NCI-H2227 treated with DMSO at 0.1 percent for 48 hours (cell line): ENCODE results near the gene CTIF.
A peak's percentile ranks its signal among the peaks of the same experiment; 100 is the strongest.
"Not testable (repeated sequence)": the region's sequence is repeated elsewhere in the genome, so short reads cannot be mapped to it uniquely, and the experiment has no call there.

ENCODE experiments used
- DNase-seq: peaks from one replicate; lab custom pipeline; 2025; lab: John Stamatoyannopoulos, UW

CTIF gene

DNA sequence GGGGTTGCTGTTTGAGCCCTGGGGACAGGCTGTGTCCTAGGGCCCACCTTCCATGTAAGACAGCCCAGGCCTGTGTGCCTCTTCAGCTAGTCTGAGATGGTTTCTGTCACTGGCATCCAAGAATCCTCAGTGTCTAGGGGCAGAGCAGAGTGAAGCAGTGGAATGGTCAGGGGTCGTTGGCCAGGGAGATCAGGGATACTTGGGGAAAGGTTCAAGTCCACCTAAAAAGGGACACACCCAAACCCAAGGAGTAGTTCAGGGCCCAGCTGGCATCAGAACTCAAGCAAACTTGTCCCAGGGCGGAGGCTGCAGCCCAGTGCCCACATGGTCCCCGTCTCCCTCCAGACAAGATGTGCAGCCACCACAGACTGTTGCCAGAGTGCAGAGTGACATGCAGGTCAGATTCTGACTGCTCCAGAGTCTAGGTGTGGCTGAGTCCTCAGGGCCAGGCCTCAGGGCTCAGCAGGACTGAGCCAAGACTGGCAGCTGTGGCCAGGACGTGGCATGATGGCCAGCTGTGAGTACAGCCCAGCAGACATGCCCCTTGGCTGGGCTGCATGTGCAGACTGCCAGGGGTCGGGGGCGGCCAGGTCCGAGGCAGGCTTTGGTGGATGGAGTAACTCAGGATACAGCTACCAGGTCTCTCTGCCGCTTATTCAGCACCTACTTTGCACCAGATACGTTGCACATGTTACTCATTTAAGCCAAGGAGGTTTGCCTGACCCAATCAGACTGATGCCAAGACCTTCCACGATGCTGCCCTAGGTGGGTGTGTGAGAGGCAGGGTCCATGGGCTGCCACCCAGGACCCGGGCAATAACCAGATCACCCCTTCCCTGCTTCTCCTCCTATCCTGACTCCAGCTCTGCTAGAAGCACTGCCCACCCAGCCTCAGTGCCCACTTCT is 265.4 kb downstream of the CTIF start:
- no peak for DNase-seq

DNA sequence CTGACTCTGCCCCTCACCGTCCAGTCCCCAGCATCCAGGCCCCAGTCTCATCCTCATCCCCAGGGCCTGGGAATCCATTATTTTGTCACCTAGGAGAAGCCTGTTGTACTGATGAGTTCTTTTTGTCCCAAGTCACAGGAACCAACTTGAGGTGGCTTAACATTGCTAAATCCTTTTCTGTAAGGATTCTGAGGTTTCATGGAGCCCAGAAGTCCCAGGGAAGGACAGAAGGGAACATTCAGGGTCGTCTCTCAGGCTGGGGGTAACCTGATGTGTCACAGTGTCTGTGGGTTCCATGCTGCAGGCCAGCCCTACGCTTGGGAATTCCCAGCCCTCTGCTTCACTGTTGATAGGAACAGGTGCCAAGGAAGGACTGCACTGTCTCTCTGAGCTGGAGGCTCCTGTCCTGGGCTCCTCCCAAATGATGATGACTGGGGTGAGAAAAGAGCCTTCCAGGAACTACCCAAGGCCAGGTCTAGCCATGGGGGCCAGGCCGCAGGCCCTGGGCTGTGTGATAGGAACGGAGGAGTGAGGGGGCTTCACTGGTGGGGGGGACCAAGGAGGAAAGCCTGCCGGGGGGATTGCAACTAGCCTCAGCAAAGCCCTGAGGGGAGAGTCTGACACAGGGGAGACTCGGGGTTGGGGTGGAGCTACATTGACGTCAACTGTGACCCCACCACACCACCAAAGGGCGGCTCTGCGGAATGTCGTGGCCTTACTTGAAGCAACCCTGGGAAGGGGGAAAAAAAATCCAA is 266.2 kb downstream of the CTIF start:
- no peak for DNase-seq

DNA sequence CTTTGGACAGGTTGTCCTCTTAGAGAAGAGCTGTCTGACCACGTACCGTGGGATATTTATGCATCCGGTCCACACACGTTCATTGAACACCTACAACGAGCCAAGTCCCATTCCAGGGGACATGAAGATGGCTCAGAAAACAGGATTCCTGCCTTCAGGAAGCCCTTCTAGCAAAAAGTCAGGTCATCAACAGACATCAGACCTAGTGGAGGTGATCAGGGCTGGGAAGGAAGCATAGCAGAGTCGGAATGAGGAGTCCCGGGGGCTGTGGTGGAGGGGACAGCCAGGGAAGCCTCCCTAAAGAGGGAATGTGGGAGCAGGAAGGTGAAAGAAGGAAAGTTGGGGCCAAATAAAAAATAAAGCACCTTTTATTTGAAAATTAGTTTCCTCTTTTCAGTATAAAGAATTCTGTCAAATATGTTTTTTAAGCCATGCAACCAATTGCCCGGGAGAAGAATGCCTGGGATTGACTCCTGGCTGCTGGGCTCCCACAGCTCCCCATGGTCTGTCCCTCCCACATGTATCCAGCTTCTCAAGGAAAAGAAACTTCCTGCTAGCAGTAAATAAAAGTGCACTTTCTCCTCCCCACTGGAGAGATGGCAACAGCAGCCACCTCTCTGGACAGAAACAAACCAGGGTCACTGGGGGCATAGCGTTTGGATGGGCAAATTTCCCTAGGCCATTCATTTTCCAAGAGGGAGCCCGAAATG is 267.1 kb downstream of the CTIF start:
- DNase-seq: no peak

DNA sequence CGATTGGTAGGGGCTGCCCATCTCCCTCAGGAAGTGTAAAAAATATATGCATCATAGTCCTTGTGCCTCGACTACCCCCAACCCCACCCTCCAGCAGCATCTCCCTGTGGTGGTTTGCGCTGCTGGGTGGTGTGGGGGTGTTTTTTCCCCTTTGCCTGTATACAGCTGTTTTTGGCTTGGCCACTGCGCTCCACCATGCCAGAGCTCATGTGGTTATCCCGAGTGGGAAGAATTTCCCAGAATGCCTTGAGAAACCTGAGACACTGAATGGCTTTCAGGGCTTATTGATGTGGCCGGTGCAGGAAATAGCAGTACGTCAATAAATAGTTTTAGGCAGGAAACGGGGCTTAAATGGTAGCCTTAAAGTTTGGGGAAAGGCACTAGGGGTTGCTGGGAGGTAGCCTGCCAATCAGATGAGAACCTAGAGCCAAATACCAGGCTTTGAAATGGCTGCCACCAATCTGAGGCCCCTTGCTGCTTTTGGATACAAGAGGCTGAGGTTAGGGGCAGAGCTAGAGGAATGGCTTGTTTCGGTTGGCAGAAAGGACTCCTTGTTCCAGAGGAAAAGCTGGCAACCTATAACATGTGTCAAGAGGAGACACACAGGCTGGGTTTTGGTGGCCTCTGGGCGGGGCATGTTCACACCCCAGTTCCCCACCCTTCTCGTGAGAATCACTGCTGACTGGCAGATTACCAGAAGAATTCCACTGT is 267.9 kb downstream of the CTIF start:
- DNase-seq: no peak

DNA sequence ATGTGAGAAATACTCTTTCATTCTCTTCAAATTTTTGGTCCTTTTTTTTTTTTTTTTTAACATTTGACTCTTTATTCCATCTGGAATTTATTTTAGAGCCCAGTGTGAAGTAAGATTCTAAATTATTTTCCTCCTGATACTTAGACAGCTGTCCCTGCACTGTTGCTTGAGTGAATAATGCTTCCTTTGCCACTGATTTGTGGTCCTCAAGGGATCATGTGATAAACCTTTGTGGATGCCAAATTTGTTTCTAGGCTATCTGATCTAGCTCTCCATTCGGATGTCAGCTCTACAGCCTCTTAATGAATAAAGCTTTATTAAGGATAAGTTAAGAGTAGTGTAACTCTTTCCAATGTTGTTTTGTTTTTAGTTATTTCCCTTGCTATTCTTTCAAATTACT is 269.6 kb downstream of the CTIF start:
- no peak for DNase-seq

DNA sequence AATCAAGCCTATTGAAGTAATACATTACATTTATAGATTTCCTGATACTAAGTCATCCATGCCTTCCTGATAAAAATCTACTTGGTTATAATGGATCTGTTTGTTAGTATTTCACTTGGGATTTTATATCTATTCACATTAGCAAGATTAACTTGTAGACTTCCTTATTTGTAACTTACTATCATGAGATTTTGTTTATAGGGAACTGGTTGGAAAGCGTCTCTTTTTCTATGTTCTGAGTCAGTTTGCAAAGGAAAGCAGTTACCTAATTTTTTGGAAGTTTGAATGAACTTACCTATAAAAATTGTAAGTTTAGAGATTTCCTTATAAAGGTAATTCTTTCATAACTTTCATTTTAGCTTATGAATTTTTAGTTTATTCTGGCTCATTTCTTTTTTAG is 270.5 kb downstream of the CTIF start:
- DNase-seq: no peak

DNA sequence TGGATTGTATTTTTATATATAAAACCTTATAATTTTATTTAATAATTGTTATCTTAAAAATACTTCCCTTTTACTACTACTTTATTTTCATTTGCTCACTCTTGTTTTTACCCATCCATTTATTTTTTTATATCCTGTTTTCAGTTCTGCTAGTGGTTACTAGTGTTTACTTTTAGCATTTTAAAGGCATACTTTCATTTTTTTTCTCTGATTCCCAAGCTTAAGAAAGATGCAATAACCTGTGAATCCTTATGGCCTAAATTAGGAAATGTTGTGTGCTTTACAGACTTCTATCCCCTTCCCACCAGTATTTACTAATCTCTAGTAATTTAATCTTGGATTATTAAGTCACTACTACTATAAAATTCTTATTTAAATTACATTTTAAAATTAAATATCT is 272.0 kb downstream of the CTIF start:
- no peak for DNase-seq

DNA sequence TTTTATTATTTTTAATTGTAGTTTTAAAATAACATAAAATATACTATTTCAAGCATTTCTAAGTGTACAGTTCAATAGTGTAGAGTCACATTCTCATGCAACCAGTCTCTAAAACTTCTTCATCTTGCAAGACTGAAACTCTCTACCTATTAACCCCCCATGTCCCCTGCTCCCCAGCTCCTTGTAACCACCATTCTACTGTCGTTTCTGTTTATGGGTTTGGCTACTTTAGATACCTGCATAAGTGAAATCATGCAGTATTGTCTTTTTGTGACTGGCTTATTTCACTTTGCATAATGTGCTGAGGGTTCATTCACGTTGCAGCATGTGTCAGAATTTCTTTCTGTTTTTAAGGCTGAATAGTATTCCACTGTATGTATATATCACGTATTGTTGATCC is 272.6 kb downstream of the CTIF start:
- DNase-seq: no peak

DNA sequence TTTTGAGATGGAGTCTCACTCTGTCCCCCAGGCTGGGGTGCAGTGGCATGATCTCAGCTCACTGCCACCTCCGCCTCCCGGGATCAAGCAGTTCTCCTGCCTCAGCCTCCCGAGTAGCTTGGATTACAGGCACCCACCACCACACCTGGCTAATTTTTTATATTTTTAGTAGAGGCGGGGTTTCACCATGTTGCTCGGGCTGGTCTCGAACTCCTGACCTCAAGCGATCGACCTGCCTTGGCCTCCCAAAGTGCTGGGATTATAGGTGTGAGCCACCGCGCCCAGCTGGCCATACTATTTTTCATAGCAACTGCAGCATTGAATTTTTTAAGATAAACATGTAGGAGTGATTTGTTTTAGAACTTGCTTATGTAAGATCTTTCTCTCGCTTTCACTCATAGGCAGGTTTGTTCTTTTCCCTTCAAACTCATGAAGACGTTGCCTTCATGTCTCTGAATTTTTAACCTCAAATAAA is 273.2 kb downstream of the CTIF start:
- DNase-seq: not testable (repeated sequence)

DNA sequence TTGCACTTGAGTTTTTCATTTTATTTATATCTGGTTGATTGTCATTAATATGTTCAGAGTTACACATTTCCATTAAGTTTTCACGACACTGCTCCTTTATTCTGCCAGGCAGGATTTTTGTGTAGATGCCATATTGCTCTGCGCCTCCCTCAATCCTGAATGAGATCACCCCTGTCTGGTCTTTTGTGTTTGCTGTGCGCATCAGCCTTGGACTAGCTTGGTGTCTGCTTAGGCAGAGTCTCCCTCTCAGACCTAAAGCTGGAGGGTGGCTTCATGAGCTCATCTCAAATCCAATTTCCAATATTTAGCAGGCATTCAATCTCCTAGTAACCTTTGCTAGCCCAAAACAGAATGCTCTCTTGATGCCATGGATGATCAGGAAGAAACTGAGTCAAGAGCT is 274.5 kb downstream of the CTIF start:
- no peak for DNase-seq

DNA sequence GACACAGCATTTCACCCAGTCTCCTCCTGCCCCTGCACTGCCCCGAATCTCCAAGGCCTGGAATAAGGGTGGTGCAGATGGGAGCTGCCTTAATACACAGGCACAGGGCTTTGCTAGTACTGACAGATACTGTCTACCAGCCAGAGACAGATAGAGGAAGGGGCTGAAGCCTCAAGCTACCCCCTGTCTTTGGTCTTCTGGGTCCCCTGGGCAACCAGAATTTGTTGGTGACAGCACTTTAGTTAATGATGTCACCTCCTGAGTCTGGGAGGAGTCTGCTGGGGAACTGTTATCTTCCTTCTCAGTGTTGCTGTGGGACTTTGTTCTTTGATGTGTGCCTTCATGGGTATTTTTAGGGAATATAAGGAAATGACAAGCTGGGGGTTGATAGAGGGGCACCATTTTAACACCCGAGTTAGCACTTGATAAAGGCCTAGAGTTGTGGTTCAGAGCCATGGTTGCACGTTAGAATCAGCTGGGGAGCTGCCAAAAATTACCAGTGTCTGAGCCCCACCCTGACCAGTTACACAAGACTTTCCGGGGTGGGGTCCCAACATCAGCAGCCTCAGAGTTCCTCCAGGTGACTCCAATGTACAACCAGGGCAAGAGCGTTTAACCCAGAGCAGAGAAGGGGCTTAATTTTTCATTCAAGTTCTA is 275.1 kb downstream of the CTIF start:
- DNase-seq: no peak

DNA sequence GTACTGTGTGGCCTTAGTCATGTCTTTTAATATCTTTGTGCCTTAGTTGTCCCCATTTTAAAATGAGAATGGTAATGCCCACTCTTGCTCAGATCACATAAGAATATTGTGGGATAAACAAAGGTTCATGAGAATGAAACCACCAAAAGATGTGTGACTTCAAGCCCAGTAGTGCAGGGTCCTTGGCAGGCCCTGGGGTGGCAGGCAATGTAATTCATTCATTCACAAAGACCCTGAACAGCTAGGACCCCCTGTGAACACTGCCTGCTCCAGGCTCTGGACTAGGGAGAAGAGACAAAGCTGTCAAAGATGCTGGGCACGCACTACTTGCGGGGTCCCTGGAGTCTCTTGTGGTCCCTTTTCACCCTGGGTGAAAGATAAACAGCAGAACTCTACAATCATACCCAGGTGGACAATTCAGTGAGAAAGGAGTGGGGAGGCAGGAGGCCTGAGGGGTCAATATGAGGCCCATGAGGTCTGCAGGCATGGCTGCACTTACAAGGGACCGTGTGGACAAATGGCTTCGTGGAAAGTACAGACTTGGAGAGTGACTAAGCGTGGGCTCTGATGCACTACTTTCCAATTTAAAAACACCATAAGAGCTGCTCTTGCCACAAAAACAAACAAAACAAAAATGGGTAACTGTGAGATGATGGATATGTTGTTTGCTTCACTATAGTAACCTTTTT is 275.8 kb downstream of the CTIF start:
- no peak for DNase-seq

DNA sequence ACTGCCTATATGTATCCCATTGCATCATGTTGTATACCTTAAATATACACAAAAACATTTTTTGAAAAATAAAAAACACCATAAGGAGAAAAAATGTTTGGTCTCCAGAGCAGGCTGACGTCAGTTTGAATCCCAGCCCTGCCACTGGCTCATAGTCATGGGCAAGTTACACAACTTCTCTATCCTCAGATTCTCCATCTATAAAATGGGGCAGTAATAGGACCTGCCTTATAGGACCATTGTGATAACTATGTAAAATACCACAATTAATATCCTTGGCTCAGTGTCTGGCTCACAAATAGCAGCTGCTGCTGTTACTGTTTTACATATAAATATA is 276.3 kb downstream of the CTIF start:
- no peak for DNase-seq

DNA sequence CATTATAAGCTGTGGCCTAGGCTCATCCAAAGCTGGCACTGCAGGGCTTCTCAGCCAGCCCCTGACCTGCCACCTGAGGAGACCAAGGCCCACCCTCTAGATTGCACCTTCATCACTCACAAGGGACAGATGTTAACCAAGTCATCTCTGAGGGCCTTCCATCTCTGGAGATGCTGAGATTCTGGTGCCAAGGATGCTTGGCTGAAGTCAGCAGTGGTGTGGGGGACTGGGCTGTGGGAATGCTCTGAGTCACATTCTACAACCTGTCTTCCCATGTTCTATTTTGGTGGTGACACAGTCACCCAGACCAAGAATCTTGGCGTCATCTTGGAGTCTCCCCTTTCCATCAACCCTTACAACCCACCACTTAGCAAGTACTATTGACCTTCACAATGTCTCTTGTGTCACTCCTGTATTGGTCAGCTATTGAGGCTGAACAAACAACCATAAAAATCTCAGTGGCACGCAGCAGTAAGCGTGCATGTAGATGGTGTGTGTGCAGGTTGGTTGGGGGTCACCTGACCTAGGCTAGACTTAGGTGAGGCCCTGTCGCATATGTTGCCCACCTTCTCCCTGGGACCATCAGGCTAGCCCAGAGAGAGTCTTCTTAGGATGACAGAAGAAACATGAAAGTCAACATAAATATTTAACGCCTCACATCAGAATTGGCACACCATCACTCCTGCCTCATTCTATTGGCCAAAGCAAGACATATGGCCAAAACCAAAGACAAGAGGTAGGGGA is 276.9 kb downstream of the CTIF start:
- no peak for DNase-seq

DNA sequence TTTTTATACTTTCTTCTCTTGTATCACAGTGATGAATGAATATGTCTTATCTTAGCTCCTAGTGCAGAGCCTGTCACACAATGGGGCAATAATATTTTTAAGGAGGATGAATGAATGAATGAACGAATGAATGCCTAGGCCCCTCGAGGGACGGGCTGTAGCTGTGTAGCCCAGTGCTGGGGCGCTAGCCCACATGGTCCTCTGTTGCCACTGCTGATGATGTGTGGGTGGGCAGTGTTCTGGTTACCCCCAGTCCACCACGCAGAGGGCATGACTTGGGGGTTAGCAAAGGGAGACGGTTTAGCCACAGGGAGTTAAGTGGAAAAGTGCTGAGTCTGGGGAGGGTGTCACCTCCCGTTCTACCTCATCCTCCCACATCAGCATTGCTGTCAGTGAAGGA is 277.7 kb downstream of the CTIF start:
- DNase-seq: no peak

DNA sequence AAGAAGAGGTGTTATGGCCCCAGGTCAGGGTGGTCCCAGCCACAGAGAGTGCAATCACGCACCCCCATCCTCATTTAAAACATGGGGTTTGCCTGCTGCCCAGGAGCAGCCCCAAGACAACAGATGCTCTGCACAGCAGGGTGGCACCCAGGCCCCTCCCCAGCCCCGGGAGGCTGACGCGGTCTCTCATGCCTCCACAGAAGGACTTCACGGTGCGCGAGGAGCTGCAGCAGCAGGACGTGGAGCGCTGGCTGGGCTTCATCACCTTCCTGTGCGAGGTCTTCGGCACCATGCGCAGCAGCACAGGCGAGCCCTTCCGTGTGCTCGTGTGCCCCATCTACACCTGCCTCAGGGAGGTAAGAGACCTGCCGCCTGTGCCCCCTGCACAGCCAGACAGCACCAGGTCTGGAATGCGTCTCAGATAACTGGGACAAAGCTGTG is 278.2 kb downstream of the CTIF start:
- no peak for DNase-seq

DNA sequence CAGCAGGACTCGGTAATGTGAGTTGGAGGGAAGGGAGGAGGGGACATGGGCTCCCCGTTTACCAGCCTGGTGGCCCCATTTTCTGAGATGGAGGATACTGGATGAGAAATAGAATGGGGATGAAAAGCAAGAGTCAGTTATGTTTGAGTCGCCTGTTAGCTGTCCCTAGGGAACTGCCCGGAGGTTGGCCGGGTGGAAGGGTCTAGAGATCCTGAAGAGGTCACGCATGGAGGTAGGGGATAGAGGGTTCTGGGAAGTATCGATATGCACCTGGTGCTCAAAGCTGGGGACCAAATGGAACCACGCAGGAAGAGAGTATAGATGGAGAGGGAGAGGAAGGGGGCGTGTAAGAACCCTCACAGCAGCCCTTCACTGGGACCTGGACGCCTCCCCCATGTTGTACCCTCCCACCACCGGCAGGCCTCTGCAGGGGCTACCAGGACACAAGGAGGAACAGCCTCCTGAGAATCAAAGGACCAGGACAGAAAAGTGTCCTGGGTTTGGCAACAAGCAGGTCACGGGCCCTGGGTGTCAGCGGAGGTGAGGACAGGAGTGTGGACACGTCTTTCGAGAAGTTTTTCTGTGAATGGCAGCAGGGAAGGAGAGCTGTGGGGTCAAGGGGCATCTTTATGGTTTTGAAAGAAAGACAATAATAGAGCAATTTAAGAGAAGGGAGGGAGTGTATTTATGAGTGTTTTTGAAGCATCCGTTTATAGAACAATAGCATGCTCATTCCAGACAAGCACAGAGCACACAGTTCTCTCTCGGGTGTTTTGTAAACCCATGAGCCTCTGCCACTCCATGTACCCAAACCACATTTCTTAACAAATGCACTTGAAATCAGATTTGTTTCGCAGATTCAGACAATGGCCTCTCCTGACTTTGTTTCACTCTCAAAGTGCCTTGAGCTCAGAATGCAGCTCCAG is 279.8 kb downstream of the CTIF start:
- peak; percentile 52 for DNase-seq

DNA sequence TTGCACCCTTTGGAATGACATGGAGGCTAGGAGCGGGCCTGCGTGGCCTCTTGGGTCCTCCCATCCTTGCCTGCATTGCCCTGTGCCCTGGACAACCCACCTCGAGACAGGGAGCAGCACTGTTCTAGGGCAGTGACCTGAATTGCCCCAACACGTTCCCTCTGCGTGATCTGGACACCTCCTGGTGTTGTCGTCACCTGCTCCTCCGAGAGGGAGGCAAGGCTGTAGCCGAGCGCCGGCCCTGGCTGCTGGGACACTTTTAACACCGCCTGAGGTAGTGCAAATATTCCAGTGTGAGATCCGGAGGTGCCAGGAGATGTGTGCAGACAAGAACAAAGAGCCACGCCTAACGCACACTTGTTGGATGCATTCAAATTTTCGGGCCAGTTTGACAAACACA is 280.4 kb downstream of the CTIF start:
- DNase-seq: no peak
